ENCODE results near the gene GRK7.

DNA sequence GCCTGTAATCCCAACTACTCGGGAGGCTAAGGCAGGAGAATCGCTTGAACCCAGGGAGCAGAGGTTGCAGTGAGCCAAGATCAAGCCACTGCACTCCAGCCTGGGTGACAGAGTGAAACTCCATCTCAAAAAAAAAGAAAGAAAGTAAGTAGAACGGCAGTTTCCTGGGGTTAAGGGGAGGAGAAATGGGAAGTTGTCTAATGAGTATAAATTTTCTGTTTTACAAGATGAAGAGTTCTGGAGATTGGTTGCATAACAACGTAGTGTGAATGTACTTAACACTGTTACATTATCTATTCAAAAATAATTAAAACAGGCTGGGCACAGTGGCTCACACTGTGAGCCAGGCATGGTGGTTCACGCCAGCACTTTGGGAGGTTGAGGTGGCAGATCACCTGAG lies 45.4 kb downstream of the GRK7 start:
- TF ChIP-seq EP300 (IDR thresholded peaks at IDR 0.05; ENCODE audit: borderline replicate concordance) (no peak), YY1 (IDR thresholded peaks at IDR 0.05; ENCODE audit: low read depth) (no peak), TEAD4 (IDR thresholded peaks at IDR 0.05) (no peak), RAD21 (IDR thresholded peaks at IDR 0.05; ENCODE audit: low read depth) (no peak), TAF1 (IDR thresholded peaks at IDR 0.05; ENCODE audit: low read depth) (no peak), FOXM1 (IDR thresholded peaks at IDR 0.05; ENCODE audit: borderline replicate concordance, low read depth) (no peak), TCF12 (IDR thresholded peaks at IDR 0.05; ENCODE audit: low read depth) (no peak), EGR1 (IDR thresholded peaks at IDR 0.05) (no peak), ZBTB7A (IDR thresholded peaks at IDR 0.05; ENCODE audit: low read depth) (no peak), CREB1 (IDR thresholded peaks at IDR 0.05; ENCODE audit: low read depth) (no peak), NFIC (IDR thresholded peaks at IDR 0.05) (no peak), CEBPB (IDR thresholded peaks at IDR 0.05) (no peak)
- TF ChIP-seq, protein P1, sequence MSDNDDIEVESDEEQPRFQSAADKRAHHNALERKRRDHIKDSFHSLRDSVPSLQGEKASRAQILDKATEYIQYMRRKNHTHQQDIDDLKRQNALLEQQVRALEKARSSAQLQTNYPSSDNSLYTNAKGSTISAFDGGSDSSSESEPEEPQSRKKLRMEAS (IDR thresholded peaks at IDR 0.05), result no peak
- TF ChIP-seq, protein P2, sequence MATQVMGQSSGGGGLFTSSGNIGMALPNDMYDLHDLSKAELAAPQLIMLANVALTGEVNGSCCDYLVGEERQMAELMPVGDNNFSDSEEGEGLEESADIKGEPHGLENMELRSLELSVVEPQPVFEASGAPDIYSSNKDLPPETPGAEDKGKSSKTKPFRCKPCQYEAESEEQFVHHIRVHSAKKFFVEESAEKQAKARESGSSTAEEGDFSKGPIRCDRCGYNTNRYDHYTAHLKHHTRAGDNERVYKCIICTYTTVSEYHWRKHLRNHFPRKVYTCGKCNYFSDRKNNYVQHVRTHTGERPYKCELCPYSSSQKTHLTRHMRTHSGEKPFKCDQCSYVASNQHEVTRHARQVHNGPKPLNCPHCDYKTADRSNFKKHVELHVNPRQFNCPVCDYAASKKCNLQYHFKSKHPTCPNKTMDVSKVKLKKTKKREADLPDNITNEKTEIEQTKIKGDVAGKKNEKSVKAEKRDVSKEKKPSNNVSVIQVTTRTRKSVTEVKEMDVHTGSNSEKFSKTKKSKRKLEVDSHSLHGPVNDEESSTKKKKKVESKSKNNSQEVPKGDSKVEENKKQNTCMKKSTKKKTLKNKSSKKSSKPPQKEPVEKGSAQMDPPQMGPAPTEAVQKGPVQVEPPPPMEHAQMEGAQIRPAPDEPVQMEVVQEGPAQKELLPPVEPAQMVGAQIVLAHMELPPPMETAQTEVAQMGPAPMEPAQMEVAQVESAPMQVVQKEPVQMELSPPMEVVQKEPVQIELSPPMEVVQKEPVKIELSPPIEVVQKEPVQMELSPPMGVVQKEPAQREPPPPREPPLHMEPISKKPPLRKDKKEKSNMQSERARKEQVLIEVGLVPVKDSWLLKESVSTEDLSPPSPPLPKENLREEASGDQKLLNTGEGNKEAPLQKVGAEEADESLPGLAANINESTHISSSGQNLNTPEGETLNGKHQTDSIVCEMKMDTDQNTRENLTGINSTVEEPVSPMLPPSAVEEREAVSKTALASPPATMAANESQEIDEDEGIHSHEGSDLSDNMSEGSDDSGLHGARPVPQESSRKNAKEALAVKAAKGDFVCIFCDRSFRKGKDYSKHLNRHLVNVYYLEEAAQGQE (IDR thresholded peaks at IDR 0.05; ENCODE audit: low read depth), result no peak

All from Ishikawa (cell line).